NT2/D1 (cell line): ENCODE measurements around the gene SSTR1.

Experiments used
- YY1 ChIP-seq: IDR thresholded peaks from 2 replicates; pipeline ENCODE4 v1.6.1; 2011; ENCODE audit not compliant: insufficient read length, insufficient read depth
- ZNF274 ChIP-seq: IDR thresholded peaks from 2 replicates; pipeline ENCODE4 v1.6.1; 2011; ENCODE audit warnings: mild to moderate bottlenecking, low read depth, low read length

DNA sequence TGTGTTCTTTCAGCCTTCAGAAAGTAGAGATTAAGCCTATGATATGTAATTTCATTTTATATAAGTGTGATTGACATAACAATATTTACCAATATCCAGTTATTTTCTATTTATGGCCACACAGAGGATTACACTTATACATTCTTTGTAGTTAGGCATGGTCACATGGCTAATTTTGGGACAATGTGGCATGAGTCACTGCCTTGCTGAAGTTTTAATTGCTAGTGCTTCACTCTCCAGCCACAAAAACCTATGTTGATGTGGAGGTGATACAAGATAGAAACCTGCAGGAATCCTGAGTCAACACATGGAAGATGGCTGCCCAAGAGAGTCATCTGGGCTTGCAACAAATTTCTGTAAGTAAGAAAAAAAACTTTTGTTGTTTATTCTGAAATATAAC lies 31.2 kb downstream of the SSTR1 start:
- no peak for TF ChIP-seq ZNF274
- TF ChIP-seq YY1 = no peak
